ENCODE measurements around the gene CEACAM21.

The CEACAM21 gene

GRCh38 chr19:41620171-41620570 lies 44.2 kb downstream of the CEACAM21 start:
- DNase-seq = no peak

- no peak for DNase-seq
Measured at GRCh38 chr19:41621226-41621625, 45.3 kb downstream of the CEACAM21 start.

GRCh38 chr19:41621654-41622053 lies 45.7 kb downstream of the CEACAM21 start:
- peak; percentile 50 for DNase-seq

- DNase-seq = peak; percentile 9
Measured at GRCh38 chr19:41623360-41623759, 47.4 kb downstream of the CEACAM21 start.

- DNase-seq = no peak
Measured at GRCh38 chr19:41624515-41624914, 48.5 kb downstream of the CEACAM21 start.

- DNase-seq = no peak
Measured at GRCh38 chr19:41624937-41625336, 49.0 kb downstream of the CEACAM21 start.

GRCh38 chr19:41626278-41626677 lies 50.3 kb downstream of the CEACAM21 start:
- DNase-seq = no peak

- DNase-seq = peak; percentile 40
Measured at GRCh38 chr19:41626877-41627276, 50.9 kb downstream of the CEACAM21 start, which contains the start of gene CEACAM4. TSS of gene CEACAM4 (minus strand) at chr19:41627074. CDS start at chr19:41626963, 111 bp downstream.

GRCh38 chr19:41627966-41628675 lies 52.2 kb downstream of the CEACAM21 start:
- no peak for DNase-seq
